Measurements from ENCODE around the gene PRR33. TPM values are rescaled to one million over a fixed set of nuclear protein-coding genes. Genes with fewer than 3 reads are reported as not detected.

PRR33 gene
- total and polyA plus RNA-seq, 2 donors (not counting 3 experiments of a cell fraction or from before 2014, with no cell fraction given) = not detected

GRCh38 chr11:1933416-1934334 is 42.0 kb upstream of the PRR33 start:
- CTCF ChIA-PET = interaction anchor here (1.2 kb wide), 1 partner anchor 101 kb away, joined by 3 read pairs; no protein-coding TSS in a partner anchor
- Histone ChIP-seq H4K20me1 (replicated peaks; ENCODE audit: control insufficient read depth, extremely low read depth, insufficient read depth, low read length) (no peaks in the 10 kb centered on the region), H3K27ac (ENCODE audit: insufficient read depth, low read depth, low read length) (no peak overlapping the region), H3K79me2 (ENCODE audit: control insufficient read depth, insufficient read depth, low read length) (no peaks in the 10 kb centered on the region), H3K27me3 (ENCODE audit: control insufficient read depth in 2 of 2, insufficient read depth in 2 of 2, low read length in 2 of 2) (no peaks in the 10 kb centered on the region), H2AFZ (ENCODE audit: low read depth, low read length) (no peak overlapping the region), H3K9ac (replicated peaks; ENCODE audit: extremely low read depth, insufficient read depth, low read length) (no peak overlapping the region), H3K4me1 (ENCODE audit: control insufficient read depth, extremely low read depth, insufficient read depth, low read length) (no peaks in the 10 kb centered on the region), H3K9me1 (replicated peaks; ENCODE audit: control insufficient read depth, extremely low read depth, insufficient read depth, low read length) (no peaks in the 10 kb centered on the region), H3K4me2 (ENCODE audit: insufficient read depth, low read length) (no peak overlapping the region), H3K4me3 (replicated peaks in 1 of 3; ENCODE audit: insufficient read depth in 1 of 3, low read depth in 1 of 3, low read length in 3 of 3) (no peak overlapping the region), H3K9me3 (replicated peaks; ENCODE audit: control insufficient read depth, insufficient read depth, low read length) (no peaks in the 10 kb centered on the region), H3K36me3 (ENCODE audit: control insufficient read depth in 2 of 2, extremely low read depth in 1 of 2, insufficient read depth in 2 of 2, low read length in 2 of 2) (no peaks in the 10 kb centered on the region)
- dilution Hi-C loops (cut with MboI; ENCODE audit: extremely low pct_ligation_motif_present, low sequenced_read_pairs) = no loop called here
- FAIRE-seq (no peak), DNase-seq (ENCODE audit: low read depth, low spot score) (no peak)
- intact Hi-C loops (cut with micrococcal nuclease) = no loop called here
- TF ChIP-seq POLR2AphosphoS5 (IDR thresholded peaks at IDR 0.05; ENCODE audit: insufficient read depth, low read depth, low read length) (no peak), FOS (IDR thresholded peaks at IDR 0.05; ENCODE audit: borderline replicate concordance, insufficient read depth, low read length) (no peak), POLR2A (IDR thresholded peaks at IDR 0.05; ENCODE audit: low read depth, low read length) (no peak), MYC (IDR thresholded peaks at IDR 0.05; ENCODE audit: low read depth, low read length) (no peak), GATA2 (IDR thresholded peaks at IDR 0.05; ENCODE audit: insufficient read depth, insufficient read length, low read depth, low read length) (no peak), JUN (IDR thresholded peaks at IDR 0.05; ENCODE audit: borderline replicate concordance, insufficient read depth, insufficient read length, low read depth) (no peak), EZH2 (IDR thresholded peaks at IDR 0.05; ENCODE audit: borderline replicate concordance, low read depth, low read length, severe bottlenecking) (no peak)
- TF ChIP-seq, protein P1, sequence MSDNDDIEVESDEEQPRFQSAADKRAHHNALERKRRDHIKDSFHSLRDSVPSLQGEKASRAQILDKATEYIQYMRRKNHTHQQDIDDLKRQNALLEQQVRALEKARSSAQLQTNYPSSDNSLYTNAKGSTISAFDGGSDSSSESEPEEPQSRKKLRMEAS (IDR thresholded peaks at IDR 0.05; ENCODE audit: insufficient read depth, insufficient read length) = no peak
- TF ChIP-seq, protein P2, sequence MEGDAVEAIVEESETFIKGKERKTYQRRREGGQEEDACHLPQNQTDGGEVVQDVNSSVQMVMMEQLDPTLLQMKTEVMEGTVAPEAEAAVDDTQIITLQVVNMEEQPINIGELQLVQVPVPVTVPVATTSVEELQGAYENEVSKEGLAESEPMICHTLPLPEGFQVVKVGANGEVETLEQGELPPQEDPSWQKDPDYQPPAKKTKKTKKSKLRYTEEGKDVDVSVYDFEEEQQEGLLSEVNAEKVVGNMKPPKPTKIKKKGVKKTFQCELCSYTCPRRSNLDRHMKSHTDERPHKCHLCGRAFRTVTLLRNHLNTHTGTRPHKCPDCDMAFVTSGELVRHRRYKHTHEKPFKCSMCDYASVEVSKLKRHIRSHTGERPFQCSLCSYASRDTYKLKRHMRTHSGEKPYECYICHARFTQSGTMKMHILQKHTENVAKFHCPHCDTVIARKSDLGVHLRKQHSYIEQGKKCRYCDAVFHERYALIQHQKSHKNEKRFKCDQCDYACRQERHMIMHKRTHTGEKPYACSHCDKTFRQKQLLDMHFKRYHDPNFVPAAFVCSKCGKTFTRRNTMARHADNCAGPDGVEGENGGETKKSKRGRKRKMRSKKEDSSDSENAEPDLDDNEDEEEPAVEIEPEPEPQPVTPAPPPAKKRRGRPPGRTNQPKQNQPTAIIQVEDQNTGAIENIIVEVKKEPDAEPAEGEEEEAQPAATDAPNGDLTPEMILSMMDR (IDR thresholded peaks at IDR 0.05; ENCODE audit: extremely low read depth in 1 of 2, insufficient read depth in 1 of 2, low read depth in 1 of 2, low read length in 2 of 2) = no peak
- POLR2A ChIA-PET = no interaction called here
- no TSS peak for BruUV-seq (replicated peaks)
